Gastrocnemius medialis (tissue), 4 donors: Measurements from ENCODE around the gene DNAH17. TPM values are rescaled to one million over a fixed set of nuclear protein-coding genes. Genes with fewer than 3 reads are reported as not detected.

Experiments
- ATAC-seq, 2 donors: fragments of 150-250 bp; one replicate each; pipeline ENCODE4 v1.9.1; 2016
- DNase-seq, 2 donors: peaks; one replicate each; pipeline ENCODE4 v3.0.0-alpha.2; 2019
- H3K27ac ChIP-seq, 4 donors: fragments of 200-600 bp; sonication (generic); 1 replicate in 1 of 4; 2 replicates in 3 of 4; pipeline ENCODE4 v1.5.1; 2016 to 2018; ENCODE audit warnings: mild to moderate bottlenecking in 2 of 4, moderate library complexity in 1 of 4
- H3K27me3 ChIP-seq, 3 donors: fragments of 200-600 bp; sonication (generic) in 2 of 3; 1 replicate in 1 of 3; 2 replicates in 2 of 3; pipeline versions ENCODE4 v1.5.1 to v1.6.0; 2016 to 2019; ENCODE audit warnings: mild to moderate bottlenecking in 1 of 3, moderate library complexity in 1 of 3
- H3K36me3 ChIP-seq, 2 donors: fragments of 200-600 bp; sonication (generic) in 1 of 2; one replicate each; pipeline ENCODE4 v1.5.1; 2017 to 2018
- H3K4me1 ChIP-seq, 2 donors: fragments of 200-600 bp; sonication (generic) in 1 of 2; one replicate each; pipeline ENCODE4 v1.5.1; 2016 to 2017; ENCODE audit warnings: mild to moderate bottlenecking in 2 of 2
- H3K4me3 ChIP-seq, 4 donors: fragments of 200-600 bp; sonication (generic) in 3 of 4; 1 replicate in 1 of 4; 2 replicates in 3 of 4; pipeline ENCODE4 v1.5.1; 2016 to 2019; ENCODE audit warnings: mild to moderate bottlenecking in 2 of 4
- H3K9me3 ChIP-seq, 3 donors: fragments of 200-600 bp; sonication (generic) in 2 of 3; 1 replicate in 1 of 3; 2 replicates in 2 of 3; pipeline ENCODE4 v1.5.1; 2016 to 2019
- CTCF ChIP-seq, 5 experiments: fragments of 450-650 bp in 3 of 5; fragments of 200-600 bp in 2 of 5; sonication (generic) in 2 of 5; IDR thresholded peaks in 4 of 5; conservative IDR thresholded peaks in 1 of 5; 1 replicate in 4 of 5; 2 replicates in 1 of 5; pipeline ENCODE4 v1.5.1; 2016 to 2019; ENCODE audit warnings: antibody characterized with exemption in 5 of 5, mild to moderate bottlenecking in 3 of 5, moderate library complexity in 3 of 5
- POLR2A ChIP-seq, 2 donors: fragments of 450-650 bp; IDR thresholded peaks; one replicate each; pipeline ENCODE4 v1.6.1; 2017; ENCODE audit warnings: antibody characterized with exemption in 2 of 2, mild to moderate bottlenecking in 2 of 2, moderate library complexity in 2 of 2
- in situ Hi-C, 4 donors: fragments of 200-750 bp; cut with MboI; loops; one replicate each; pipeline versions ENCODE4 v1.15.0 to v1.8.0; 2017; ENCODE audit warnings: low sequenced_read_pairs in 4 of 4
- intact Hi-C: fragments of 100-400 bp; cut with DNase I; formaldehyde crosslinking; loops from one replicate; pipeline ENCODE4 v1.15.1; 2023; ENCODE audit warnings: low total_unique reads
- total RNA-seq, 4 donors: library from RNA; depleted of rRNA; stranded (reverse); fragments of >200 nt; gene quantifications; one replicate each; pipeline versions ENCODE4 v1.1.0 to v1.2.3, GENCODE V29; 2016

Gene DNAH17
- total RNA-seq, 4 donors from 2014 or later = 0.56 TPM; not detected in 3

GRCh38 chr17:78523934-78524655 is 53.1 kb downstream of the DNAH17 start:
- in situ Hi-C loops (no loop called here), intact Hi-C loops (no loop called here)
- no peak for ATAC-seq
- Histone ChIP-seq H3K27ac (no peak overlapping the region), H3K27me3 (no peaks in the 10 kb centered on the region), H3K4me3 (no peak overlapping the region), H3K4me1 (no peaks in the 10 kb centered on the region), H3K36me3 (no peaks in the 10 kb centered on the region), H3K9me3 (no peaks in the 10 kb centered on the region)
- TF ChIP-seq CTCF (IDR thresholded peaks at IDR 0.05 in 4 of 5, conservative IDR thresholded peaks at IDR 0.05 in 1 of 5) = no peak
- no peak for TF ChIP-seq POLR2A (IDR thresholded peaks at IDR 0.05)
- DNase-seq = no peak

- in situ Hi-C loops (no loop called here), intact Hi-C loops (no loop called here)
- DNase-seq (no peak), ATAC-seq (no peak)
- H3K4me3 ChIP-seq = no peak overlapping the region
- no peaks in the 10 kb centered on the region for H3K36me3 ChIP-seq
- peaks cover 0 to 2% (median 0%) of the 10 kb centered on the region in 3 donors for H3K27me3 ChIP-seq
- no peaks in the 10 kb centered on the region for H3K4me1 ChIP-seq
- no peak overlapping the region for H3K27ac ChIP-seq
- no peaks in the 10 kb centered on the region for H3K9me3 ChIP-seq
- TF ChIP-seq CTCF (IDR thresholded peaks at IDR 0.05 in 4 of 5, conservative IDR thresholded peaks at IDR 0.05 in 1 of 5) = no peak
- TF ChIP-seq POLR2A (IDR thresholded peaks at IDR 0.05) = no peak
Observed at GRCh38 chr17:78522031-78522809, 55.0 kb downstream of the DNAH17 start.

- Histone ChIP-seq H3K9me3 (no peaks in the 10 kb centered on the region), H3K27ac (no peak overlapping the region), H3K4me3 (no peak overlapping the region), H3K4me1 (no peaks in the 10 kb centered on the region), H3K27me3 (peaks cover 0 to 2% (median 0%) of the 10 kb centered on the region in 3 donors), H3K36me3 (no peaks in the 10 kb centered on the region)
- ATAC-seq = no peak
- no peak for DNase-seq
- in situ Hi-C loops = no loop called here
- intact Hi-C loops = no loop called here
- TF ChIP-seq POLR2A (IDR thresholded peaks at IDR 0.05) = no peak
- TF ChIP-seq CTCF (IDR thresholded peaks at IDR 0.05 in 4 of 5, conservative IDR thresholded peaks at IDR 0.05 in 1 of 5) = no peak
Observed at GRCh38 chr17:78517421-78517820, 59.8 kb downstream of the DNAH17 start.

GRCh38 chr17:78515480-78515879 is 61.7 kb downstream of the DNAH17 start:
- Histone ChIP-seq H3K4me3 (no peak overlapping the region), H3K4me1 (no peaks in the 10 kb centered on the region), H3K27ac (no peak overlapping the region), H3K36me3 (no peaks in the 10 kb centered on the region), H3K9me3 (no peaks in the 10 kb centered on the region), H3K27me3 (peaks cover 0 to 2% (median 0%) of the 10 kb centered on the region in 3 donors)
- no peak for DNase-seq
- TF ChIP-seq CTCF (IDR thresholded peaks at IDR 0.05 in 4 of 5, conservative IDR thresholded peaks at IDR 0.05 in 1 of 5) (no peak), POLR2A (IDR thresholded peaks at IDR 0.05) (no peak)
- intact Hi-C loops = no loop called here
- in situ Hi-C loops = no loop called here
- no peak for ATAC-seq
